HAP-1 (cell line): ENCODE measurements around the gene OLIG1.

Experiments used
- DNase-seq, 2 experiments: peaks; one replicate each; pipeline ENCODE4 v3.0.0-alpha.2; 2016 to 2020; ENCODE audit warnings: low spot score in 2 of 2
- H3K27me3 ChIP-seq: fragments of 250-450 bp; sonication (Bioruptor Pico); 2 replicates; pipeline ENCODE4 v1.5.1; 2020; ENCODE audit warnings: low read depth, mild to moderate bottlenecking, moderate library complexity
- H3K36me3 ChIP-seq: fragments of 250-450 bp; sonication (Bioruptor Pico); replicated peaks from 2 replicates; pipeline ENCODE4 v1.5.1; 2020; ENCODE audit warnings: mild to moderate bottlenecking
- H3K4me1 ChIP-seq: fragments of 250-450 bp; sonication (Bioruptor Pico); 2 replicates; pipeline ENCODE4 v1.5.1; 2020; ENCODE audit warnings: mild to moderate bottlenecking
- H3K4me3 ChIP-seq: fragments of 250-450 bp; sonication (Bioruptor Pico); 2 replicates; pipeline ENCODE4 v1.5.1; 2020; ENCODE audit warnings: mild to moderate bottlenecking, moderate library complexity
- H3K9me3 ChIP-seq: fragments of 250-450 bp; sonication (Bioruptor Pico); 2 replicates; pipeline ENCODE4 v1.5.1; 2020; ENCODE audit warnings: mild to moderate bottlenecking, moderate library complexity
- in situ Hi-C: fragments of 300-500 bp; cut with MboI; formaldehyde crosslinking; loops from 3 replicates; pipeline ENCODE4 v1.14.3; 2020; ENCODE audit warnings: low sequenced_read_pairs, inconsistent platforms, mixed read lengths

OLIG1 gene

GRCh38 chr21:33026878-33027400 lies 43.0 kb upstream of the OLIG1 start:
- Histone ChIP-seq H3K9me3 (no peaks in the 10 kb centered on the region), H3K4me3 (peak overlapping the region; percentile 45), H3K36me3 (peaks cover 7% of the 10 kb centered on the region; the same call in 1 of the 2 replicates), H3K27me3 (no peaks in the 10 kb centered on the region), H3K4me1 (peaks cover 12% of the 10 kb centered on the region)
- in situ Hi-C loops, result no loop called here
- DNase-seq, result no peak

- DNase-seq, result no peak
- Histone ChIP-seq H3K9me3 (no peaks in the 10 kb centered on the region), H3K36me3 (peaks cover 7% of the 10 kb centered on the region; the same call in 1 of the 2 replicates), H3K4me1 (peaks cover 12% of the 10 kb centered on the region), H3K4me3 (no peak overlapping the region), H3K27me3 (no peaks in the 10 kb centered on the region)
- in situ Hi-C loops, result no loop called here
These were observed 42.3 kb upstream of the OLIG1 start for GRCh38 chr21:33027401-33028286.

GRCh38 chr21:33028287-33028670 lies 41.7 kb upstream of the OLIG1 start:
- no peak for DNase-seq
- in situ Hi-C loops, result no loop called here
- Histone ChIP-seq H3K27me3 (no peaks in the 10 kb centered on the region), H3K36me3 (peaks cover 7% of the 10 kb centered on the region; the same call in 1 of the 2 replicates), H3K4me1 (peaks cover 12% of the 10 kb centered on the region), H3K4me3 (no peak overlapping the region), H3K9me3 (no peaks in the 10 kb centered on the region)

DNA sequence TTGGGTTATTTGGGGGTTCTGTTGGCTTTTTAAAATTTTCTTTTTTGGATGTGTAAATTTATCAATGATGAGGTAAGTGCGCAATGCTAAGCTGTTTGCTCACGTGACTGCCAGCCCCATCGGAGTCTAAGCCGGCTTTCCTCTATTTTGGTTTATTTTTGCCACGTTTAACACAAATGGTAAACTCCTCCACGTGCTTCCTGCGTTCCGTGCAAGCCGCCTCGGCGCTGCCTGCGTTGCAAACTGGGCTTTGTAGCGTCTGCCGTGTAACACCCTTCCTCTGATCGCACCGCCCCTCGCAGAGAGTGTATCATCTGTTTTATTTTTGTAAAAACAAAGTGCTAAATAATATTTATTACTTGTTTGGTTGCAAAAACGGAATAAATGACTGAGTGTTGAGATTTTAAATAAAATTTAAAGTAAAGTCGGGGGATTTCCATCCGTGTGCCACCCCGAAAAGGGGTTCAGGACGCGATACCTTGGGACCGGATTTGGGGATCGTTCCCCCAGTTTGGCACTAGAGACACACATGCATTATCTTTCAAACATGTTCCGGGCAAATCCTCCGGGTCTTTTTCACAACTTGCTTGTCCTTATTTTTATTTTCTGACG lies 41.1 kb upstream of the OLIG1 start:
- Histone ChIP-seq H3K4me3 (no peak overlapping the region), H3K9me3 (no peaks in the 10 kb centered on the region), H3K36me3 (peaks cover 7% of the 10 kb centered on the region; the same call in 1 of the 2 replicates), H3K27me3 (no peaks in the 10 kb centered on the region), H3K4me1 (peaks cover 12% of the 10 kb centered on the region)
- DNase-seq, result no peak
- in situ Hi-C loops, result no loop called here

DNA sequence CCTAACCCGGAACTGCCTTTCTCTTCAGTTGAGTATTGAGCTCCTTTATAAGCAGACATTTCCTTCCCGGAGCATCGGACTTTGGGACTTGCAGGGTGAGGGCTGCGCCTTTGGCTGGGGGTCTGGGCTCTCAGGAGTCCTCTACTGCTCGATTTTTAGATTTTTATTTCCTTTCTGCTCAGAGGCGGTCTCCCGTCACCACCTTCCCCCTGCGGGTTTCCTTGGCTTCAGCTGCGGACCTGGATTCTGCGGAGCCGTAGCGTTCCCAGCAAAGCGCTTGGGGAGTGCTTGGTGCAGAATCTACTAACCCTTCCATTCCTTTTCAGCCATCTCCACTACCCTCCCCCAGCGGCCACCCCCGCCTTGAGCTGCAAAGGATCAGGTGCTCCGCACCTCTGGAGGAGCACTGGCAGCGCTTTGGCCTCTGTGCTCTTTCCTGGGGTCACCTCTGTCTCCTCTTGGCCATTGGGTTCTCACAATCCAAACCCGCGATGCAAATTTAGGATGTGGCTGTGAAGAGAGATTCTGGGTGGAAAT lies 40.5 kb upstream of the OLIG1 start:
- peaks cover 12% of the 10 kb centered on the region for H3K4me1 ChIP-seq
- in situ Hi-C loops, result no loop called here
- H3K9me3 ChIP-seq, result no peaks in the 10 kb centered on the region
- peaks cover 7% of the 10 kb centered on the region; the same call in 1 of the 2 replicates for H3K36me3 ChIP-seq
- DNase-seq, result no peak
- H3K27me3 ChIP-seq, result no peaks in the 10 kb centered on the region
- H3K4me3 ChIP-seq, result no peak overlapping the region

DNA sequence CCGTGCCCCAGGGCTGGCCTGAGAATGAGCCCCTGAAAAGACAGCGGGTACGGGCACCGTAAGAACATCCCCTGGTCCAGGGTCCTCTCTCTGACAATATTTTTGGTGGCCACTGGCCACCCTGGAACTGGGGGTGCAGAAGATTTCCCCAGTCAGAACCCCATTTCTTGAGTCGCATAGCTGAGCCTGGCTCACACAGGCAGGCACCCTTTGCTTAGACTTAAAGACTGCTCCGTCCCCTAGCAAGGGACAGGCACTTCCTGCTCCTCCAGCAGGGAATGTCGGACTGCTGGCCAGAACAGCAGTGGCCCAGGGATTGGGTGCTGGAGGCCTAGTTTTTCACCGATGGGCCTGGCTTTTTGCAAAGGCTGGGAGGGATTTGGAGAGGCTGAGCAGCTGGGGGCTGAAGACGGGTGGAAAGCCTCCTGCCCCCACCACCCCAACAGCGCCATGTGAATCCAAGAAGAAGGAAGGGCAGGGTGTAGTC lies 39.9 kb upstream of the OLIG1 start:
- Histone ChIP-seq H3K4me1 (peaks cover 12% of the 10 kb centered on the region), H3K27me3 (no peaks in the 10 kb centered on the region), H3K36me3 (peaks cover 7% of the 10 kb centered on the region; the same call in 1 of the 2 replicates), H3K9me3 (no peaks in the 10 kb centered on the region), H3K4me3 (no peak overlapping the region)
- no peak for DNase-seq
- in situ Hi-C loops, result no loop called here

DNA sequence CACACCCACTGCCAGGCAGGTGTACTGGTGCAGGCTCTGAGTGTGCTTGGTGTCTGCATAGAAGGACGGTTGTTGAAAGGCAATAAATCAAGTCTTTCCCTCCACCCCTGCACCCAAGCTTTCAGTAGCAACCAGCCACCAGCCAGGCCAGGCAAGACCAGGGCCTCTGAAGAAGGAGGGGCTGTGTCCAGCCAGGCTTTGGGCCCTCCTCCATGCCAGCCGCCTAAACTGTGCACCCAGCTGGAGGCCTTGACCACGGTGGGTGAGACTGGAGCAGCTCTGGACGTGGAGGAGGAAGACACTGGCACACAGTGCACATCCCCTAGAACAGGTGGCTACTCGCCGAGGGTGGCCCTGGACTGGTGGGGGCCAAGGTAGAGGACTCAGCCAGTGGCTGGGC lies 39.3 kb upstream of the OLIG1 start:
- no peaks in the 10 kb centered on the region for H3K27me3 ChIP-seq
- H3K36me3 ChIP-seq, result peaks cover 7% of the 10 kb centered on the region; the same call in 1 of the 2 replicates
- no peak for DNase-seq
- in situ Hi-C loops, result no loop called here
- peaks cover 8% of the 10 kb centered on the region for H3K4me1 ChIP-seq
- H3K9me3 ChIP-seq, result no peaks in the 10 kb centered on the region
- no peak overlapping the region for H3K4me3 ChIP-seq

- peaks cover 5% of the 10 kb centered on the region for H3K4me1 ChIP-seq
- no peaks in the 10 kb centered on the region for H3K27me3 ChIP-seq
- H3K4me3 ChIP-seq, result no peak overlapping the region
- H3K36me3 ChIP-seq, result peaks cover 7% of the 10 kb centered on the region; the same call in 1 of the 2 replicates
- no peak for DNase-seq
- H3K9me3 ChIP-seq, result no peaks in the 10 kb centered on the region
- in situ Hi-C loops, result no loop called here
These were observed 38.6 kb upstream of the OLIG1 start for GRCh38 chr21:33031152-33031911.

GRCh38 chr21:33032434-33033047 lies 37.4 kb upstream of the OLIG1 start:
- no peaks in the 10 kb centered on the region for H3K27me3 ChIP-seq

GRCh38 chr21:33033094-33033951 lies 36.6 kb upstream of the OLIG1 start:
- Histone ChIP-seq H3K4me3 (no peak overlapping the region), H3K4me1 (no peaks in the 10 kb centered on the region), H3K9me3 (no peaks in the 10 kb centered on the region), H3K27me3 (no peaks in the 10 kb centered on the region), H3K36me3 (peaks cover 4% of the 10 kb centered on the region; the same call in 1 of the 2 replicates)
- in situ Hi-C loops, result no loop called here
- no peak for DNase-seq

More at GRCh38 chr21:33032434-33033047, 37.4 kb upstream of the OLIG1 start:
- no peak for DNase-seq
- Histone ChIP-seq H3K4me3 (no peak overlapping the region), H3K9me3 (no peaks in the 10 kb centered on the region), H3K4me1 (no peaks in the 10 kb centered on the region), H3K36me3 (peaks cover 4% of the 10 kb centered on the region; the same call in 1 of the 2 replicates)
- in situ Hi-C loops, result no loop called here

DNA sequence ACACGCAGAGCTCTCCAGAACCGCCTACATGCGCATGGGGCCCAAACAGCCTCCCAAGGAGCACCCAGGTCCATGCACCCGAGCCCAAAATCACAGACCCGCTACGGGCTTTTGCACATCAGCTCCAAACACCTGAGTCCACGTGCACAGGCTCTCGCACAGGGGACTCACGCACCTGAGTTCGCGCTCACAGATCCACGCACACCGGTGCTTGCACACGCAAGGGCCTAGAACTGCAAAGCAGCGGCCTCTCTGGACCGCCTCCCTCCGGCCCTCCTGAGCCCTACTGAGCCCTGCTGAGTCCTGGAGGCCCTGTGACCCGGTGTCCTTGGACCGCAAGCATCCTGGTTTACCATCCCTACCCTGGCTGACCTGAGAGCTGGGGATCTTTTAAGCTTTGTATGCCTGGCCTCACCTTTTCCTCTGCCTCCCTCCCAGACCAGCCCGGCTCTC lies 36.0 kb upstream of the OLIG1 start:
- Histone ChIP-seq H3K4me1 (no peaks in the 10 kb centered on the region), H3K27me3 (no peaks in the 10 kb centered on the region), H3K36me3 (no peaks in the 10 kb centered on the region), H3K9me3 (no peaks in the 10 kb centered on the region), H3K4me3 (no peak overlapping the region)
- in situ Hi-C loops, result no loop called here
- no peak for DNase-seq

DNA sequence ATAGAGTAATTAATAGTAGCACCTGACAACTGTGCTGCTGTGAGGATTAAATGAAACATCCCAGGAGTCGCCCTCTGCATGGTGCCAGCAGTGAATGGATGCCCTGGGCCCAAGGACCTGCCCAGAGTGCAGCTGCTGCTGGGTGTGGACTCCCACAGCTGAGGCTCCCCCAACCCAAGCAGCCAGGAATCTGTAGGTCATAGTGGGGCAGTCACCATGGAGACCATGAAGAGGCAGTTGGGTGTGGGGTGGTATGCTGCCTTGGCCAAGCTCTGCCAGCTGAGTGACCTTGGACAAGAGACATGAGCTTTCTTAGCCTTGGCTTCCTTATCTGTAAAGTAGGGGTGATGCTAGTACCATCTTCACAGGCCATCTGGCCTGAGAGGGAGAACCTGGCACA lies 34.8 kb upstream of the OLIG1 start:
- Histone ChIP-seq H3K27me3 (no peaks in the 10 kb centered on the region), H3K4me1 (no peaks in the 10 kb centered on the region), H3K9me3 (no peaks in the 10 kb centered on the region), H3K36me3 (no peaks in the 10 kb centered on the region), H3K4me3 (no peak overlapping the region)
- DNase-seq, result no peak
- in situ Hi-C loops, result no loop called here
